Adrenal gland (tissue), 12 donors: Measurements from ENCODE around the gene HAGH. TPM values are rescaled to one million over a fixed set of nuclear protein-coding genes. Genes with fewer than 3 reads are reported as not detected.
A peak's percentile ranks its signal among the peaks of the same experiment; 100 is the strongest.

Experiments used
- DNase-seq, 7 donors: peaks; one replicate each; pipeline ENCODE4 v3.0.0-alpha.2; 2019 to 2020
- H3K27ac ChIP-seq, 5 donors: fragments of 200-600 bp; sonication (generic) in 4 of 5; 1 replicate in 3 of 5; 2 replicates in 2 of 5; pipeline versions ENCODE4 v1.5.1 to v1.8.0; 2016 to 2020; ENCODE audit warnings: mild to moderate bottlenecking in 1 of 5
- H3K27me3 ChIP-seq: fragments of 200-600 bp; 2 replicates; pipeline ENCODE4 v1.8.0; 2021
- H3K36me3 ChIP-seq, 2 donors: fragments of 200-600 bp; replicated peaks in 1 of 2; 1 replicate in 1 of 2; 2 replicates in 1 of 2; pipeline versions ENCODE4 v1.5.1 to v1.8.0; 2018 to 2022
- H3K4me1 ChIP-seq, 2 donors: fragments of 200-600 bp; replicated peaks in 1 of 2; 1 replicate in 1 of 2; 2 replicates in 1 of 2; pipeline versions ENCODE4 v1.5.1 to v1.8.0; 2018 to 2021
- H3K4me3 ChIP-seq, 4 donors: fragments of 200-600 bp; sonication (generic) in 3 of 4; one replicate each; pipeline ENCODE4 v1.5.1; 2016 to 2018
- H3K9me3 ChIP-seq, 3 donors: fragments of 200-600 bp; sonication (generic) in 1 of 3; replicated peaks in 1 of 3; 1 replicate in 2 of 3; 2 replicates in 1 of 3; pipeline versions ENCODE4 v1.5.1 to v1.8.0; 2016 to 2021
- CTCF ChIP-seq, 6 experiments: fragments of 450-650 bp in 4 of 6; fragments of 200-600 bp in 2 of 6; sonication (generic) in 1 of 6; IDR thresholded peaks; 1 replicate in 5 of 6; 2 replicates in 1 of 6; pipeline versions ENCODE4 v1.5.1 to v1.8.0; 2016 to 2021; ENCODE audit warnings: antibody characterized with exemption in 6 of 6, mild to moderate bottlenecking in 2 of 6, moderate library complexity in 1 of 6
- POLR2A ChIP-seq, 2 donors: fragments of 450-650 bp; IDR thresholded peaks; one replicate each; pipeline ENCODE4 v1.6.1; 2017; ENCODE audit warnings: antibody characterized with exemption in 2 of 2, mild to moderate bottlenecking in 2 of 2, moderate library complexity in 1 of 2
- WGBS, 4 donors: extraction: QIAGEN DNeasy Blood & Tissue Kit in 2 of 4; methylation state at CpG; one replicate each; pipeline versions ENCODE4 v1.1.5 to v1.1.7; 2013 to 2017; 5-methylcytosine and 5-hydroxymethylcytosine counted together
- intact Hi-C, 2 donors: fragments of 100-400 bp; cut with DNase I; formaldehyde crosslinking; loops; one replicate each; pipeline versions ENCODE4 v1.14.1 to v1.15.0; 2022 to 2023
- polyA plus RNA-seq, 3 donors: library from polyadenylated mRNA; stranded (reverse); fragments of 200-250 nt in 2 of 3; fragments of 350-450 nt in 1 of 3; fragmentation: Illumina TruSeq in 1 of 3; extraction: RNeasy Lipid Tissue Mini Kit (QIAGEN cat#74804) in 1 of 3; gene quantifications; one replicate each; pipeline ENCODE4 v1.2.3, GENCODE V29; 2013 to 2014
- total RNA-seq, 9 donors: library from RNA; depleted of rRNA in 4 of 9; stranded (reverse); fragments of >200 nt in 4 of 9; fragments of 120-200 nt in 1 of 9; fragmentation: NEBNext Ultra II Directional in 1 of 9; extraction: Animal tissue kit (Norgen Biotek cat#: 25700) in 1 of 9; gene quantifications; one replicate each; pipeline versions ENCODE4 v1.1.0 to v1.2.4, GENCODE V29; 2013 to 2023
- donor health status: healthy with polysubstance abuse.
- donor health status: Bipolar disorder and iron deficiency.
- donor health status: DM: yes; HTN: yes; CAD: no.
- donor health status: DM: no; HTN: no; CAD: no.
- donor health status: DM: no; HTN: no; CAD: no.
- donor health status: DM: yes; HTN: yes; CAD: no.

The HAGH gene
- total and polyA plus RNA-seq, 12 donors: 75.3 to 318 (median 170) TPM

- no peak for TF ChIP-seq CTCF (IDR thresholded peaks at IDR 0.05)
- Histone ChIP-seq H3K9me3 (no peaks in the 10 kb centered on the region), H3K4me1 (peaks cover 18 to 27% of the 10 kb centered on the region in 2 donors), H3K27ac (peak overlapping the region in 1 of 5 donors; percentile 22), H3K36me3 (peaks cover 0 to 55% of the 10 kb centered on the region in 2 donors), H3K4me3 (no peak overlapping the region), H3K27me3 (no peaks in the 10 kb centered on the region)
- peak in 1 of 7 donors; percentile 25 for DNase-seq
- 88 to 91% (median 88%) methylated on average over 13 to 24 of the region's 24 CpGs for WGBS, 4 donors
- intact Hi-C loops: no loop called here
These were observed 4.6 kb downstream of the HAGH start for GRCh38 chr16:1821861-1822611.

GRCh38 chr16:1820946-1821290 is 5.7 kb downstream of the HAGH start:
- peak in 1 of 7 donors; percentile 17 for DNase-seq
- peaks cover 0 to 65% of the 10 kb centered on the region in 2 donors for H3K36me3 ChIP-seq
- WGBS, 4 donors: 89 to 94% (median 92%) methylated on average over 4 to 12 of the region's 12 CpGs
- no peak overlapping the region for H3K27ac ChIP-seq
- TF ChIP-seq POLR2A (IDR thresholded peaks at IDR 0.05): no peak
- no peaks in the 10 kb centered on the region for H3K27me3 ChIP-seq
- H3K4me3 ChIP-seq: no peak overlapping the region
- intact Hi-C loops: no loop called here
- H3K9me3 ChIP-seq: no peaks in the 10 kb centered on the region
- peaks cover 16 to 26% of the 10 kb centered on the region in 2 donors for H3K4me1 ChIP-seq

GRCh38 chr16:1820096-1820945 is 6.3 kb downstream of the HAGH start:
- intact Hi-C loops: no loop called here
- DNase-seq: peak in 1 of 7 donors; percentile 15
- no peaks in the 10 kb centered on the region for H3K9me3 ChIP-seq
- H3K4me3 ChIP-seq: no peak overlapping the region
- H3K27ac ChIP-seq: no peak overlapping the region
- no peaks in the 10 kb centered on the region for H3K27me3 ChIP-seq
- TF ChIP-seq POLR2A (IDR thresholded peaks at IDR 0.05): no peak
- TF ChIP-seq CTCF (IDR thresholded peaks at IDR 0.05): no peak
- WGBS, 4 donors: 83 to 97% (median 93%) methylated on average over 8 to 25 of the region's 25 CpGs
- peaks cover 0 to 69% of the 10 kb centered on the region in 2 donors for H3K36me3 ChIP-seq
- H3K4me1 ChIP-seq: peaks cover 10 to 21% of the 10 kb centered on the region in 2 donors

- H3K36me3 ChIP-seq: peaks cover 0 to 74% of the 10 kb centered on the region in 2 donors
- peak in 1 of 7 donors; percentile 14 for DNase-seq
- intact Hi-C loops: no loop called here
- no peaks in the 10 kb centered on the region for H3K27me3 ChIP-seq
- no peak overlapping the region for H3K4me3 ChIP-seq
- no peak overlapping the region for H3K27ac ChIP-seq
- peaks cover 3 to 13% of the 10 kb centered on the region in 2 donors for H3K4me1 ChIP-seq
- WGBS, 4 donors: 90 to 96% (median 92%) methylated on average over 10 to 15 of the region's 15 CpGs
- no peaks in the 10 kb centered on the region for H3K9me3 ChIP-seq
- TF ChIP-seq POLR2A (IDR thresholded peaks at IDR 0.05) (no peak), CTCF (IDR thresholded peaks at IDR 0.05) (no peak)
These were observed 7.0 kb downstream of the HAGH start for GRCh38 chr16:1819611-1820010.
